ENCODE data around the gene TSPAN4. TPM values are rescaled to one million over a fixed set of nuclear protein-coding genes. Genes with fewer than 3 reads are reported as not detected.

Gene TSPAN4
- total RNA-seq, 4 donors from 2014 or later: 81.4 to 156 (median 129) TPM

DNA sequence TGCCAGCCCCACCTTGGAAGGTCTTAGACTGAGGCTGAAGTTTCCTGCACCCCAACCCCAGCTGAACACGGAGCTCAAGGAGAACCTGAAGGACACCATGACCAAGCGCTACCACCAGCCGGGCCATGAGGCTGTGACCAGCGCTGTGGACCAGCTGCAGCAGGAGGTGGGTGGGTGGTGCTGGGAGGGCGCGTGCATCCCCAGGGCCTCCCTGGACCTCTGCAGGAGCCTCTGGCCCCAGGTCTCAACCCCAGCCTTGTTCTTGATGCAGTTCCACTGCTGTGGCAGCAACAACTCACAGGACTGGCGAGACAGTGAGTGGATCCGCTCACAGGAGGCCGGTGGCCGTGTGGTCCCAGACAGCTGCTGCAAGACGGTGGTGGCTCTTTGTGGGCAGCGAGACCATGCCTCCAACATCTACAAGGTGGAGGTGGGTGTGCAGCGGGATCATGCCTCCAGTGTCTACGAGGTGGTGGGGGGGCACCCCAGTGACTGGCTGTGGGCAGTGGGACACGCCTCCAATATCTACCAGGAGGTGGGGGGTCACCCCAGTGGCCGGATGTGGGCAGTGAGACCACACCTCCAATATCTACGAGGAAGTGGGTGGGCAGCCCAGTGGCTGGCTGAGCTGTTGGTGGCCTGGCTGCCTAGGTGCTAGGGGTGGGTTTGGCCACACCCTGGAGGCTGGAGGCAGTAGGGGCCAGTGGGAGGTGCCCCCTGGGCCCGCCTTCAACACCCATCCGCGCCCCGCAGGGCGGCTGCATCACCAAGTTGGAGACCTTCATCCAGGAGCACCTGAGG lies 5.3 kb upstream of the TSPAN4 start:
- peaks cover 65 to 91% (median 86%) of the 10 kb centered on the region in 4 donors for H3K4me1 ChIP-seq
- intact Hi-C loops (cut with DNase I): no loop called here
- H3K27me3 ChIP-seq: peaks cover 0 to 2% (median 0%) of the 10 kb centered on the region in 4 donors
- H3K9me3 ChIP-seq: no peaks in the 10 kb centered on the region
- no peak overlapping the region for H3K4me3 ChIP-seq
- TF ChIP-seq POLR2AphosphoS5 (IDR thresholded peaks at IDR 0.05): no peak
- TF ChIP-seq, protein P1, sequence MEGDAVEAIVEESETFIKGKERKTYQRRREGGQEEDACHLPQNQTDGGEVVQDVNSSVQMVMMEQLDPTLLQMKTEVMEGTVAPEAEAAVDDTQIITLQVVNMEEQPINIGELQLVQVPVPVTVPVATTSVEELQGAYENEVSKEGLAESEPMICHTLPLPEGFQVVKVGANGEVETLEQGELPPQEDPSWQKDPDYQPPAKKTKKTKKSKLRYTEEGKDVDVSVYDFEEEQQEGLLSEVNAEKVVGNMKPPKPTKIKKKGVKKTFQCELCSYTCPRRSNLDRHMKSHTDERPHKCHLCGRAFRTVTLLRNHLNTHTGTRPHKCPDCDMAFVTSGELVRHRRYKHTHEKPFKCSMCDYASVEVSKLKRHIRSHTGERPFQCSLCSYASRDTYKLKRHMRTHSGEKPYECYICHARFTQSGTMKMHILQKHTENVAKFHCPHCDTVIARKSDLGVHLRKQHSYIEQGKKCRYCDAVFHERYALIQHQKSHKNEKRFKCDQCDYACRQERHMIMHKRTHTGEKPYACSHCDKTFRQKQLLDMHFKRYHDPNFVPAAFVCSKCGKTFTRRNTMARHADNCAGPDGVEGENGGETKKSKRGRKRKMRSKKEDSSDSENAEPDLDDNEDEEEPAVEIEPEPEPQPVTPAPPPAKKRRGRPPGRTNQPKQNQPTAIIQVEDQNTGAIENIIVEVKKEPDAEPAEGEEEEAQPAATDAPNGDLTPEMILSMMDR (IDR thresholded peaks at IDR 0.05): no peak
- TF ChIP-seq EP300 (IDR thresholded peaks at IDR 0.05): no peak
- TF ChIP-seq POLR2A (IDR thresholded peaks at IDR 0.05; ENCODE audit: low read depth): no peak
- H3K36me3 ChIP-seq: peaks cover 35 to 56% (median 53%) of the 10 kb centered on the region in 4 donors
- WGBS: 83% methylated on average over 11 of the region's 22 CpGs
- DNase-seq (ENCODE audit: extremely low spot score): no peak
- peak overlapping the region; percentile 0 to 93 (median 56) for H3K27ac ChIP-seq (replicated peaks in 1 of 4)

DNA sequence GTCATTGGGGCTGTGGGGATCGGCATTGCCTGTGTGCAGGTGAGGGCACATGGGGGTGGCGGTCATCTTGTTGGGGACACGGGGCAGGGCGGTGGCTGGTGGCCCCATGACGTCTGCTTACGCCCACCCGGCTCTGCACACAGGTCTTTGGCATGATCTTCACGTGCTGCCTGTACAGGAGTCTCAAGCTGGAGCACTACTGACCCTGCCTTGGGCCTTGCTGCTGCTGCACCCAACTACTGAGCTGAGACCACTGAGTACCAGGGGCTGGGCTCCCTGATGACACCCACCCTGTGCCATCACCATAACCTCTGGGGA lies 4.7 kb upstream of the TSPAN4 start:
- WGBS: 71% methylated on average over 8 of the region's 8 CpGs
- no peak overlapping the region for H3K4me3 ChIP-seq
- H3K27me3 ChIP-seq: no peaks in the 10 kb centered on the region
- intact Hi-C loops (cut with DNase I): no loop called here
- H3K4me1 ChIP-seq: peaks cover 62 to 89% (median 83%) of the 10 kb centered on the region in 4 donors
- H3K36me3 ChIP-seq: peaks cover 35 to 56% (median 53%) of the 10 kb centered on the region in 4 donors
- DNase-seq (ENCODE audit: extremely low spot score): no peak
- no peak for TF ChIP-seq POLR2AphosphoS5 (IDR thresholded peaks at IDR 0.05)
- no peak for TF ChIP-seq EP300 (IDR thresholded peaks at IDR 0.05)
- TF ChIP-seq POLR2A (IDR thresholded peaks at IDR 0.05; ENCODE audit: low read depth): no peak
- TF ChIP-seq, protein P1 (IDR thresholded peaks at IDR 0.05): no peak
- no peaks in the 10 kb centered on the region for H3K9me3 ChIP-seq
- peak overlapping the region in 1 of 4 donors; percentile 31 for H3K27ac ChIP-seq (replicated peaks in 1 of 4)

DNA sequence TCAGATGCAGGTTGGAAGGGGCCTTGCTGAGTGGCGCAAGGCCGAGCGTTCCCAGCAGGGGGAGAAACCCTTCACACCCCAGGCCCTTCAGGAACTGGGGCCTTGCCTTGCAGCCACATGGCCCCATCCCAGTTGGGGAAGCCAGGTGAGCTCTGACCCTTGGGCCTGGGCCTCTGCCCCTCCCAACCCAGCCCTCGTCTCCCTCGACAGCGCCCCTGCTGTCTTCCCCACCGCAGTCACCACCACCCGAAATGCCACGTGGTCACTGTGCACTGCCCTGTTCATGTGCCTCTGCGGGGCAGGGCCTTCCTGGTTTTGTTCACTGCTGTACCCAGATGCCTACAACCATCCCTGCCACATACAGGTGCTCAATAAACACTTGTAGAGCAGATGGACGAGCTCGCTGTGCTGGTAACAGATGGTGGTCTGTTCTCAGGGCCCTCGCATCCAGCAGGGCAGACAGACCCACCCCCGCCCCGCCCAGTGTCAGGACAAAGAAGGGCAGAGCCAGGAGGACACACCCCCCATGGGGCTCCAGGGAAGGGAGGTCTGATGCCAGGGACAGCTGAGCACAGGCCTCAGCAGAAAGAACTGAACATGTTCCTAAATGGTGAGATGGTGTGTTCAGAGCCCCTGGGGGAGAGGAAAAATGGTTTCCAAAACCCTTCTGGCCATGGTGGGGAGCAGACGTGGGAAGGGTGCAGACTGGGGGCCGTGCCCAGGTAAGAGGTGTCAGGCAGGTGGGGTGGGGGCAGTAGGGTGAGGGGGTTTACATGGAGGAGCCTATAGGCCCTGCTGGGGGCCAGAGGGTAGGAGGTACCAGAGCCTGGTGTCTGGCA lies 4.0 kb upstream of the TSPAN4 start:
- H3K36me3 ChIP-seq: peaks cover 35 to 56% (median 53%) of the 10 kb centered on the region in 4 donors
- H3K4me1 ChIP-seq: peaks cover 64 to 91% (median 81%) of the 10 kb centered on the region in 4 donors
- no peaks in the 10 kb centered on the region for H3K9me3 ChIP-seq
- no peaks in the 10 kb centered on the region for H3K27me3 ChIP-seq
- TF ChIP-seq POLR2A (IDR thresholded peaks at IDR 0.05; ENCODE audit: low read depth): no peak
- TF ChIP-seq, protein P1 (IDR thresholded peaks at IDR 0.05): peak in 1 of 3 experiments; percentile 7
- WGBS: 41% methylated on average over 10 of the region's 17 CpGs
- DNase-seq (ENCODE audit: extremely low spot score): no peak
- peak overlapping the region in 3 of 4 donors; percentile 19 to 39 (median 31) for H3K27ac ChIP-seq (replicated peaks in 1 of 4)
- intact Hi-C loops (cut with DNase I): no loop called here
- H3K4me3 ChIP-seq: no peak overlapping the region

DNA sequence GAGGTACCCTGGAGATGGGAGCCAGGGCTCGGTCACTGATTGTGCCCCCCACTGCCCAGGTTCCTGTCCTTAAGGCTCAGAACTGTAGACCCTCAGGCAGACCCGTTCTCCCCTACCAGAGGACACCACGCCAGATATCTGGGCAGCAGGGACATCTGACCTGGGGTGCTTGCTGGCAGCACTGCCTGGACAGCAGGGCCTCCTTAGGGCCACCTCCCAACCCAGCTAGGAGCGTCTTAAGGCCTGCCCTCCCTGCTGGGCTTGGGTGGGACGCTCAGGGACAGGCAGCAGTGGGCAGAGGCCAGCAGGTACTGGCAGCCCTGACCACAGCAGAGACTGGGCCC lies 3.4 kb upstream of the TSPAN4 start:
- DNase-seq (ENCODE audit: extremely low spot score): no peak
- no peaks in the 10 kb centered on the region for H3K27me3 ChIP-seq
- peaks cover 60 to 91% (median 81%) of the 10 kb centered on the region in 4 donors for H3K4me1 ChIP-seq
- WGBS: 90% methylated on average over 5 of the region's 5 CpGs
- H3K9me3 ChIP-seq: no peaks in the 10 kb centered on the region
- H3K27ac ChIP-seq (replicated peaks in 1 of 4): peak overlapping the region in 3 of 4 donors; percentile 19 to 39 (median 31)
- H3K36me3 ChIP-seq: peaks cover 35 to 56% (median 53%) of the 10 kb centered on the region in 4 donors
- intact Hi-C loops (cut with DNase I): no loop called here
- TF ChIP-seq POLR2AphosphoS5 (IDR thresholded peaks at IDR 0.05) (no peak), POLR2A (IDR thresholded peaks at IDR 0.05; ENCODE audit: low read depth) (no peak), EP300 (IDR thresholded peaks at IDR 0.05) (no peak)
- TF ChIP-seq, protein P1 (IDR thresholded peaks at IDR 0.05): no peak
- no peak overlapping the region for H3K4me3 ChIP-seq

All from esophagus muscularis mucosa (tissue), 4 donors.